OCI-LY7 (cell line): Measurements from ENCODE around the gene COL6A3. TPM values are rescaled to one million over a fixed set of nuclear protein-coding genes. Genes with fewer than 3 reads are reported as not detected.

Source experiments
- BruUV-seq: library from RNA; stranded (reverse); fragments of 400-500 nt; replicated peaks from 2 replicates; lab custom pipeline; 2021; lab: Mats Ljungman, UMichigan
- CTCF ChIA-PET: fragments of 300-600 bp; sonication (Branson Sonifier 250); formaldehyde crosslinking; loops from one replicate; lab custom pipeline; 2022; ENCODE audit warnings: antibody characterized with exemption; ENCODE audit not compliant: unreplicated experiment; lab: Charles Lee
- POLR2A ChIA-PET: fragments of 300-600 bp; sonication (Branson Sonifier 250); formaldehyde crosslinking; loops from one replicate; lab custom pipeline; 2022; ENCODE audit warnings: antibody characterized with exemption; lab: Charles Lee
- DNase-seq: peaks from one replicate; pipeline ENCODE4 v3.0.0-alpha.2; 2015; ENCODE audit warnings: low spot score
- H2AFZ ChIP-seq: fragments of 200-600 bp; sonication (generic), shearing (Covaris generic); 2 replicates; pipeline ENCODE4 v1.6.1; 2014; ENCODE audit warnings: mild to moderate bottlenecking, antibody characterized with exemption, low read length, moderate library complexity
- H3K27ac ChIP-seq: fragments of 200-600 bp; sonication (generic); 2 replicates; pipeline ENCODE4 v1.5.1; 2014; ENCODE audit warnings: mixed run types, low read depth, mild to moderate bottlenecking, moderate library complexity, low read length, inconsistent platforms; ENCODE audit not compliant: poor library complexity, severe bottlenecking
- H3K36me3 ChIP-seq: fragments of 200-600 bp; sonication (generic); 2 replicates; pipeline ENCODE4 v1.6.1; 2014; ENCODE audit warnings: mild to moderate bottlenecking, antibody characterized with exemption, low read length, moderate library complexity, mixed read lengths; ENCODE audit not compliant: insufficient read depth
- H3K4me1 ChIP-seq: fragments of 200-600 bp; sonication (generic); 2 replicates; pipeline ENCODE4 v1.5.1; 2014; ENCODE audit warnings: mild to moderate bottlenecking, low read length; ENCODE audit not compliant: insufficient read depth, poor library complexity, severe bottlenecking
- H3K4me2 ChIP-seq: fragments of 200-600 bp; sonication (generic); 2 replicates; pipeline ENCODE4 v1.6.1; 2014; ENCODE audit warnings: mild to moderate bottlenecking, low read length
- H3K4me3 ChIP-seq: fragments of 200-600 bp; sonication (generic); 2 replicates; pipeline ENCODE4 v1.5.1; 2014; ENCODE audit warnings: mild to moderate bottlenecking, low read depth, low read length; ENCODE audit not compliant: poor library complexity, severe bottlenecking
- H3K79me2 ChIP-seq: fragments of 200-600 bp; sonication (generic); 2 replicates; pipeline ENCODE4 v1.6.1; 2016; ENCODE audit warnings: low read depth, mild to moderate bottlenecking, low read length, moderate library complexity, mixed read lengths; ENCODE audit not compliant: insufficient read depth
- H3K9me2 ChIP-seq: fragments of 200-600 bp; sonication (generic); 2 replicates; pipeline ENCODE4 v1.6.1; 2016; ENCODE audit warnings: mild to moderate bottlenecking, low read length, mixed read lengths; ENCODE audit not compliant: insufficient read depth
- H3K9me3 ChIP-seq: fragments of 200-600 bp; sonication (generic); 2 replicates; pipeline ENCODE4 v1.6.1; 2014; ENCODE audit warnings: mild to moderate bottlenecking, mixed run types, low read length, mixed read lengths
- H4K20me1 ChIP-seq: fragments of 200-600 bp; sonication (generic); 2 replicates; pipeline ENCODE4 v1.6.1; 2014; ENCODE audit warnings: mild to moderate bottlenecking, antibody characterized with exemption, low read length, moderate library complexity, mixed read lengths; ENCODE audit not compliant: insufficient read depth
- CTCF ChIP-seq: fragments of 200-600 bp; sonication (generic); conservative IDR thresholded peaks from 2 replicates; pipeline ENCODE4 v1.5.1; 2014; ENCODE audit warnings: mild to moderate bottlenecking, antibody characterized with exemption, low read length, moderate library complexity, mixed read lengths
- EZH2phosphoT487 ChIP-seq: fragments of 200-600 bp; sonication (generic); IDR thresholded peaks from 2 replicates; pipeline ENCODE4 v1.6.1; 2018; ENCODE audit warnings: low read depth, borderline replicate concordance, mild to moderate bottlenecking, mixed run types, antibody characterized with exemption, low read length, moderate library complexity, mixed read lengths
- intact Hi-C: fragments of 100-400 bp; cut with micrococcal nuclease; formaldehyde crosslinking; loops from one replicate; pipeline ENCODE4 v1.10.0; 2022; ENCODE audit not compliant: unreplicated experiment
- total RNA-seq, 2 experiments: library from RNA; depleted of rRNA in 1 of 2; stranded (reverse); fragments of >200 nt in 1 of 2; shearing (Covaris generic) in 1 of 2; gene quantifications; 2 replicates each; pipeline ENCODE4 v1.2.3, GENCODE V29; 2014 to 2022

COL6A3 gene
- total RNA-seq, 2 experiments from 2014 or later: not detected

DNA sequence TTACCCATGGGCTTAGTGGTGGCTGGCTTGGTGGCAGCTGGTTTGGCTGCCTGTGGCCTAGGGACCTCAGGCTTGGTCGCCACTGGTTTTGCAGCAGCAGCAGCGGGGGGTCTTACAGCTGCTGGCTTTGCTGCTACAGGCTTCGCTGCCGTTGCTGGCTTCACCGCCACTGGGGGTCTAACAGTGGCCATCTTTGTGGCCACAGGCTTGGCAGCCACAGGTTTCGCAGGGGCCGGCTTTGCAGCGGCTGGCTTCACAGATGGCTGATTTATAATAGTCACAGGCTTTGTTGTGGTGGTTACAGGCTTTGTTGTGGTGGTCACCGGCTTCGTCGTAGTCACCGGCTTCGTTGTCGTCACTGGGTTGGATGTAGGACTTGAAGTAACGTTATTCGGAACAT, 77.8 kb downstream of the COL6A3 start:
- CTCF ChIA-PET: no interaction called here
- no TSS peak for BruUV-seq

GRCh38 chr2:237333748-237334147, 80.2 kb downstream of the COL6A3 start:
- CTCF ChIA-PET: no interaction called here
- intact Hi-C loops: no loop called here
- no peak overlapping the region for H3K4me2 ChIP-seq
- no peak for TF ChIP-seq EZH2phosphoT487
- TF ChIP-seq CTCF: no peak
- no peaks in the 10 kb centered on the region for H3K4me1 ChIP-seq
- H3K36me3 ChIP-seq: no peaks in the 10 kb centered on the region
- DNase-seq: no peak
- H4K20me1 ChIP-seq: no peaks in the 10 kb centered on the region
- POLR2A ChIA-PET: interaction anchor here (0.6 kb wide), 1 partner anchor 1611 kb away, joined by 3 read pairs; no protein-coding TSS in a partner anchor
- no peaks in the 10 kb centered on the region for H3K9me3 ChIP-seq
- no peaks in the 10 kb centered on the region for H3K79me2 ChIP-seq
- H3K27ac ChIP-seq: no peak overlapping the region
- no TSS peak for BruUV-seq
- no peak overlapping the region for H2AFZ ChIP-seq
- H3K4me3 ChIP-seq: no peak overlapping the region
- H3K9me2 ChIP-seq: no peaks in the 10 kb centered on the region

More for the DNA sequence above, 77.8 kb downstream of the COL6A3 start:
- intact Hi-C loops: no loop called here
- no peaks in the 10 kb centered on the region for H3K9me2 ChIP-seq
- TF ChIP-seq EZH2phosphoT487 (no peak), CTCF (no peak)
- no peak overlapping the region for H3K4me2 ChIP-seq
- no peak overlapping the region for H3K27ac ChIP-seq
- H3K4me3 ChIP-seq: no peak overlapping the region
- no peaks in the 10 kb centered on the region for H3K9me3 ChIP-seq
- H4K20me1 ChIP-seq: no peaks in the 10 kb centered on the region
- H3K36me3 ChIP-seq: no peaks in the 10 kb centered on the region
- no peaks in the 10 kb centered on the region for H3K4me1 ChIP-seq
- no peaks in the 10 kb centered on the region for H3K79me2 ChIP-seq
- no peak for DNase-seq
- POLR2A ChIA-PET: no interaction called here
- H2AFZ ChIP-seq: no peak overlapping the region

DNA sequence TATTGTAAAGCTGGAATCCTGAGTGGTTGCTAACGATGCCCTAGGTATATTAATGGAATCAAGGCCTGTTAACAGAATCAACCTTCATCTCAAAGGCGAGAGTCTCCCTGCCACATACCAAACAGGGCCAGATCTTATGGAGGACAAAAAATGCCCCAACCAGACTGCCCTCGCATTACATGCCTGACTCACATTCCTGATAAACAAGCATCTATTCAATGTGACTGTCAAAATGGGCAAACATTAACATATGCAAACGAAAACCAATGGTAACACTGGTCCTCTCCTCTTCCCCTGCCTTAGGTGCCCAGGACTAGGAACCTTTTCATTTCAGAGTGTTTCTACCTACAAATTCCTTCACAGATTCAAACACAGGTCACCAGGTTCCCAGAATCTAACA, 83.4 kb downstream of the COL6A3 start:
- no peaks in the 10 kb centered on the region for H3K79me2 ChIP-seq
- BruUV-seq: no TSS peak
- H3K27ac ChIP-seq: no peak overlapping the region
- no peaks in the 10 kb centered on the region for H3K4me1 ChIP-seq
- DNase-seq: no peak
- H3K9me3 ChIP-seq: no peaks in the 10 kb centered on the region
- H3K4me3 ChIP-seq: no peak overlapping the region
- intact Hi-C loops: no loop called here
- no peaks in the 10 kb centered on the region for H4K20me1 ChIP-seq
- POLR2A ChIA-PET: no interaction called here
- H3K4me2 ChIP-seq: no peak overlapping the region
- no peak overlapping the region for H2AFZ ChIP-seq
- no peaks in the 10 kb centered on the region for H3K36me3 ChIP-seq
- CTCF ChIA-PET: no interaction called here
- no peaks in the 10 kb centered on the region for H3K9me2 ChIP-seq
- no peak for TF ChIP-seq EZH2phosphoT487
- no peak for TF ChIP-seq CTCF
